Measurements from ENCODE around the gene TMEM92.
"Not testable (repeated sequence)": the region's sequence is repeated elsewhere in the genome, so short reads cannot be mapped to it uniquely, and the experiment has no call there.

Gene TMEM92

GRCh38 chr17:50276588-50277356, 2.5 kb downstream of the TMEM92 start:
- no peak for DNase-seq

GRCh38 chr17:50277357-50277754, 3.1 kb downstream of the TMEM92 start:
- no peak for DNase-seq

GRCh38 chr17:50278526-50279180, 4.4 kb downstream of the TMEM92 start:
- DNase-seq = no peak

- no peak for DNase-seq
These were observed 4.9 kb downstream of the TMEM92 start for GRCh38 chr17:50279181-50279526.

- no peak for DNase-seq
These were observed 5.4 kb downstream of the TMEM92 start for GRCh38 chr17:50279639-50280038.

- DNase-seq = no peak
These were observed 5.8 kb downstream of the TMEM92 start for GRCh38 chr17:50280068-50280467.

- DNase-seq = peak; percentile 60
These were observed 6.7 kb downstream of the TMEM92 start for GRCh38 chr17:50280801-50281441.

- no peak for DNase-seq
These were observed 7.6 kb downstream of the TMEM92 start for GRCh38 chr17:50281739-50282401.

GRCh38 chr17:50283246-50283645, 9.0 kb downstream of the TMEM92 start:
- peak; percentile 90 for DNase-seq

- no peak for DNase-seq
These were observed 9.4 kb downstream of the TMEM92 start for GRCh38 chr17:50283714-50284113.

GRCh38 chr17:50285941-50286340, 11.7 kb downstream of the TMEM92 start:
- no peak for DNase-seq

GRCh38 chr17:50287302-50287701, 13.0 kb downstream of the TMEM92 start:
- not testable (repeated sequence) for DNase-seq

GRCh38 chr17:50288306-50288705, 14.0 kb downstream of the TMEM92 start:
- DNase-seq = no peak

GRCh38 chr17:50289278-50289677, 15.0 kb downstream of the TMEM92 start:
- no peak for DNase-seq

GRCh38 chr17:50289991-50290702, 15.9 kb downstream of the TMEM92 start:
- DNase-seq = peak; percentile 99

GRCh38 chr17:50290933-50291332, 16.7 kb downstream of the TMEM92 start:
- no peak for DNase-seq

- no peak for DNase-seq
These were observed 18.2 kb downstream of the TMEM92 start for GRCh38 chr17:50292465-50292864.

GRCh38 chr17:50295021-50295420, 20.8 kb downstream of the TMEM92 start:
- no peak for DNase-seq

- DNase-seq = peak; percentile 31
These were observed 23.2 kb downstream of the TMEM92 start for GRCh38 chr17:50297407-50297865.

- DNase-seq = no peak
These were observed 23.8 kb downstream of the TMEM92 start for GRCh38 chr17:50298018-50298417.

GRCh38 chr17:50299776-50300175, 25.5 kb downstream of the TMEM92 start:
- DNase-seq = no peak

- DNase-seq = not testable (repeated sequence)
These were observed 26.6 kb downstream of the TMEM92 start for GRCh38 chr17:50300824-50301223.
